Endothelial cell of umbilical vein (primary cell): Measurements from ENCODE around the gene DUSP19. TPM values are rescaled to one million over a fixed set of nuclear protein-coding genes. Genes with fewer than 3 reads are reported as not detected.

Experiments
- BruUV-seq: library from RNA; stranded (reverse); fragments of 400-500 nt; replicated peaks from 2 replicates; lab custom pipeline; 2021; lab: Mats Ljungman, UMichigan
- CTCF ChIA-PET: fragments of 300-600, 350-600 bp; sonication (Branson Sonifier 250); formaldehyde crosslinking; loops from one replicate; lab custom pipeline; 2021; ENCODE audit warnings: antibody characterized with exemption, inconsistent platforms; lab: Charles Lee
- POLR2A ChIA-PET: fragments of 300-600, 350-600 bp; sonication (Branson Sonifier 250); formaldehyde crosslinking; loops from one replicate; lab custom pipeline; 2021; ENCODE audit warnings: antibody characterized with exemption, inconsistent platforms; lab: Charles Lee
- DNase-seq: peaks from one replicate; pipeline ENCODE4 v3.0.0-alpha.2; 2011; ENCODE audit warnings: low read depth, low spot score
- FAIRE-seq: peaks from 2 replicates; lab custom pipeline; 2011; peaks lifted over from hg19 to GRCh38; lab: Jason Lieb, UNC
- H2AFZ ChIP-seq: 2 replicates; pipeline ENCODE4 v1.6.0; 2012; ENCODE audit warnings: low read depth, low read length, control low read depth, inconsistent platforms
- H3K27ac ChIP-seq: 2 replicates; pipeline ENCODE4 v1.5.1; 2011; ENCODE audit warnings: low read depth, mild to moderate bottlenecking, control low read depth, low read length, moderate library complexity; ENCODE audit not compliant: insufficient read depth
- H3K27me3 ChIP-seq, 2 experiments: 2 replicates each; pipeline versions ENCODE4 v1.6.0 to v1.6.1; 2011; ENCODE audit warnings: low read length in 2 of 2, mixed read lengths in 1 of 2; ENCODE audit not compliant: control insufficient read depth in 2 of 2, insufficient read depth in 2 of 2
- H3K36me3 ChIP-seq, 2 experiments: 2 replicates in 1 of 2; 3 replicates in 1 of 2; pipeline ENCODE4 v1.5.1; 2011; ENCODE audit warnings: low read length in 2 of 2, mild to moderate bottlenecking in 1 of 2, moderate library complexity in 1 of 2; ENCODE audit not compliant: control insufficient read depth in 2 of 2, insufficient read depth in 2 of 2; ENCODE audit errors: extremely low read depth in 1 of 2
- H3K4me1 ChIP-seq: 3 replicates; pipeline ENCODE4 v1.5.1; 2011; ENCODE audit warnings: mild to moderate bottlenecking, low read length; ENCODE audit not compliant: control insufficient read depth, insufficient read depth; ENCODE audit errors: extremely low read depth
- H3K4me2 ChIP-seq: 2 replicates; pipeline ENCODE4 v1.6.1; 2011; ENCODE audit warnings: low read length, control low read depth, mixed read lengths; ENCODE audit not compliant: insufficient read depth
- H3K4me3 ChIP-seq, 3 experiments: fragments of 200-600 bp in 1 of 3; sonication (generic), shearing (Covaris generic) in 1 of 3; replicated peaks in 1 of 3; 2 replicates each; pipeline ENCODE4 v1.5.1; 2011 to 2016; ENCODE audit warnings: control low read depth in 3 of 3, low read length in 3 of 3, mild to moderate bottlenecking in 2 of 3, inconsistent platforms in 1 of 3, low read depth in 1 of 3, moderate library complexity in 1 of 3; ENCODE audit not compliant: insufficient read depth in 1 of 3
- H3K79me2 ChIP-seq: 2 replicates; pipeline ENCODE4 v1.6.0; 2012; ENCODE audit warnings: low read length, inconsistent platforms; ENCODE audit not compliant: control insufficient read depth, insufficient read depth
- H3K9ac ChIP-seq: replicated peaks from 2 replicates; pipeline ENCODE3; 2011; ENCODE audit warnings: low read length, control low read depth; ENCODE audit not compliant: insufficient read depth; ENCODE audit errors: extremely low read depth
- H3K9me1 ChIP-seq: replicated peaks from 3 replicates; pipeline ENCODE4 v1.6.0; 2011; ENCODE audit warnings: mild to moderate bottlenecking, low read length; ENCODE audit not compliant: control insufficient read depth, insufficient read depth; ENCODE audit errors: extremely low read depth
- H3K9me3 ChIP-seq: replicated peaks from 2 replicates; pipeline ENCODE4 v1.5.1; 2012; ENCODE audit warnings: low read length, inconsistent platforms; ENCODE audit not compliant: control insufficient read depth, insufficient read depth
- H4K20me1 ChIP-seq: replicated peaks from 2 replicates; pipeline ENCODE3; 2011; ENCODE audit warnings: mild to moderate bottlenecking, low read length; ENCODE audit not compliant: control insufficient read depth, insufficient read depth; ENCODE audit errors: extremely low read depth
- CTCF ChIP-seq, 2 donors: IDR thresholded peaks; 1 replicate in 1 of 2; 2 replicates in 1 of 2; pipeline ENCODE4 v1.5.1; 2011; ENCODE audit warnings: low read length in 2 of 2, mild to moderate bottlenecking in 2 of 2, moderate library complexity in 2 of 2, control low read depth in 1 of 2, inconsistent platforms in 1 of 2, low read depth in 1 of 2; ENCODE audit not compliant: insufficient read depth in 1 of 2; ENCODE audit errors: extremely low read depth in 1 of 2
- EZH2 ChIP-seq: IDR thresholded peaks from 2 replicates; pipeline ENCODE4 v1.6.1; 2012; ENCODE audit warnings: borderline replicate concordance, low read depth, mild to moderate bottlenecking, moderate library complexity, low read length, inconsistent platforms; ENCODE audit not compliant: severe bottlenecking
- FOS ChIP-seq: IDR thresholded peaks from 2 replicates; pipeline ENCODE4 v1.6.1; 2011; ENCODE audit warnings: mild to moderate bottlenecking, low read length, moderate library complexity, borderline replicate concordance; ENCODE audit not compliant: insufficient read depth
- GATA2 ChIP-seq: IDR thresholded peaks from 2 replicates; pipeline ENCODE4 v1.7.0; 2011; ENCODE audit warnings: low read depth, mild to moderate bottlenecking, moderate library complexity, mixed read lengths, low read length; ENCODE audit not compliant: insufficient read length, insufficient read depth
- JUN ChIP-seq: IDR thresholded peaks from 2 replicates; pipeline ENCODE4 v1.6.1; 2011; ENCODE audit warnings: borderline replicate concordance, low read depth; ENCODE audit not compliant: insufficient read length, insufficient read depth
- MYC ChIP-seq: IDR thresholded peaks from one replicate; pipeline ENCODE4 v1.6.1; 2011; ENCODE audit warnings: mild to moderate bottlenecking, low read depth, low read length
- POLR2A ChIP-seq: IDR thresholded peaks from 2 replicates; pipeline ENCODE4 v1.6.1; 2012; ENCODE audit warnings: low read depth, mild to moderate bottlenecking, control low read depth, low read length
- POLR2AphosphoS5 ChIP-seq: IDR thresholded peaks from 2 replicates; pipeline ENCODE4 v1.6.1; 2012; ENCODE audit warnings: low read depth, mild to moderate bottlenecking, control low read depth, low read length, moderate library complexity; ENCODE audit not compliant: insufficient read depth
- dilution Hi-C: fragments of 300-500 bp; cut with MboI; formaldehyde crosslinking; loops from one replicate; pipeline ENCODE4 v1.15.0; 2019; ENCODE audit warnings: low sequenced_read_pairs; ENCODE audit not compliant: extremely low pct_ligation_motif_present
- intact Hi-C: fragments of 100-400 bp; cut with micrococcal nuclease; formaldehyde crosslinking; loops from one replicate; pipeline ENCODE4 v1.10.0; 2022
- polyA plus RNA-seq, 4 experiments: library from polyadenylated mRNA; depleted of rRNA in 3 of 4; stranded (reverse) in 3 of 4; unstranded in 1 of 4; fragments of >200 nt; gene quantifications; 2 replicates each; pipeline versions ENCODE4 v1.2.1 to v1.2.3, GENCODE V29; 2011 to 2012; ENCODE audit warnings: missing spikeins in 1 of 4
- total RNA-seq: library from RNA; stranded (reverse); gene quantifications from 2 replicates; pipeline ENCODE4 v1.2.3, GENCODE V29; 2021
- TF ChIP-seq, protein P1 (sequence below): IDR thresholded peaks from 2 replicates; pipeline ENCODE4 v1.6.1; 2011; ENCODE audit not compliant: insufficient read depth, insufficient read length

Gene DUSP19
- total and polyA plus RNA-seq, 2 donors (not counting 3 experiments of a cell fraction or from before 2014, with no cell fraction given) = 0.69 to 1.9 TPM

DNA sequence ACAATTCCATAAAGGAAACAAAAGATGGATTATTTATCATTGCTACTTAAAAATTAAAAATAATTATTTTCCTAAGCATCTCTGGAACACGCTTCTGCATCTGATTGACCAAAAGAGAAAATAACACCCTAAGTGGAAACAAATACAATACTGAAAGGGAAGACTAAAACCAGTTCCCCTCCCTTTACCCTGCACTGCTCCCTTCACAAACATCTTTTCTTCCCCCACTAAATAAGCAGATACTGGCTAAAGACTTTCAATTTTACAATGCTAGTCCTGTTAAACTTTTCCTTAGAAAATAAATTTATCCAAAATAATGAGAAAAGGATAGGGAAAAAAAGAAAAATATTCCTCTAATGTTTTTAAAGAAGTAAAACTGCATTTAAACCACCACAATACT is 44.6 kb upstream of the DUSP19 start:
- no peak overlapping the region for H3K4me2 ChIP-seq
- CTCF ChIA-PET = interaction anchor here (1.3 kb wide), 1 partner anchor 22 kb away, joined by 3 read pairs; no protein-coding TSS in a partner anchor
- no peak overlapping the region for H3K4me3 ChIP-seq
- DNase-seq (no peak), FAIRE-seq (no peak)
- H3K4me1 ChIP-seq = peaks cover 36% of the 10 kb centered on the region
- peaks cover 52% of the 10 kb centered on the region for H4K20me1 ChIP-seq
- H3K9me3 ChIP-seq = no peaks in the 10 kb centered on the region
- H3K36me3 ChIP-seq = no peaks in the 10 kb centered on the region
- dilution Hi-C loops (no loop called here), intact Hi-C loops (no loop called here)
- no peak overlapping the region for H2AFZ ChIP-seq
- peaks cover 91% of the 10 kb centered on the region for H3K79me2 ChIP-seq
- TF ChIP-seq JUN = no peak
- peaks cover 4% of the 10 kb centered on the region for H3K9me1 ChIP-seq
- no peak overlapping the region for H3K9ac ChIP-seq
- POLR2A ChIA-PET = no interaction called here
- no peak overlapping the region for H3K27ac ChIP-seq
- no peaks in the 10 kb centered on the region for H3K27me3 ChIP-seq
- no TSS peak for BruUV-seq

DNA sequence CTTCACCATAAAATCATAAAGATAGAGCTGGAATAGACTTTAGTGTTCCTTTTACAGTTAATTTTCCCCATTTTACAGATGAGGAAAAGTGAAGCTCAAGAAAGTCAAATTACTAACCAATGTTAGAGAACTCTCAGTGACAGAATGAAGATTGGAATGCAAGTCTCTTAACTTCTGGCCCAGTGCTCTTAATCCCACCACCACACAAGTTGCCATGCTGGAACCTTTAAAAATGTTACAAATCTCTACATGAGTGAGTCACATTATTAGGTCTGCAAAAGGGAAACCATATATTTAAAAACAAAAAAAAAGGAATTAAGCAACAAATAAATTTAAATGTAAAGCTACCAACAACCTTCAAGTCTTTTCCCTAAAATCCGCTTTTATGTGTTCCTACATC is 43.7 kb upstream of the DUSP19 start:
- Histone ChIP-seq H2AFZ (no peak overlapping the region), H3K9me3 (no peaks in the 10 kb centered on the region), H3K4me3 (peak overlapping the region in 1 of 3 experiments; percentile 12), H3K27me3 (no peaks in the 10 kb centered on the region), H3K27ac (no peak overlapping the region), H3K36me3 (no peaks in the 10 kb centered on the region), H3K9ac (no peak overlapping the region), H3K4me2 (no peak overlapping the region), H3K9me1 (peaks cover 4% of the 10 kb centered on the region), H3K79me2 (peaks cover 82% of the 10 kb centered on the region), H4K20me1 (peaks cover 52% of the 10 kb centered on the region), H3K4me1 (peaks cover 37% of the 10 kb centered on the region)
- intact Hi-C loops (loop anchor here (5.0 kb wide), 1 partner anchor 848 kb away; no protein-coding TSS in a partner anchor), dilution Hi-C loops (no loop called here)
- no TSS peak for BruUV-seq
- POLR2A ChIA-PET = no interaction called here
- TF ChIP-seq MYC = no peak
- no peak for TF ChIP-seq POLR2A
- TF ChIP-seq JUN = no peak
- TF ChIP-seq CTCF (IDR thresholded peaks at IDR 0.05; ENCODE audit: extremely low read depth in 1 of 2, insufficient read depth in 1 of 2, low read depth in 1 of 2, low read length in 2 of 2) = no peak
- TF ChIP-seq EZH2 = no peak
- TF ChIP-seq, protein P1, sequence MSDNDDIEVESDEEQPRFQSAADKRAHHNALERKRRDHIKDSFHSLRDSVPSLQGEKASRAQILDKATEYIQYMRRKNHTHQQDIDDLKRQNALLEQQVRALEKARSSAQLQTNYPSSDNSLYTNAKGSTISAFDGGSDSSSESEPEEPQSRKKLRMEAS = no peak
- TF ChIP-seq POLR2AphosphoS5 = no peak
- no peak for TF ChIP-seq GATA2
- TF ChIP-seq FOS = no peak
- FAIRE-seq (no peak), DNase-seq (no peak)
- CTCF ChIA-PET = no interaction called here
